ENCODE measurements around the gene GNB1. TPM values are rescaled to one million over a fixed set of nuclear protein-coding genes. Genes with fewer than 3 reads are reported as not detected.

GNB1 gene
- total and polyA plus RNA-seq, 8 donors, result 42.3 to 160 (median 86.8) TPM

- FAIRE-seq, result no peak
- Histone ChIP-seq H3K27ac (no peak overlapping the region), H3K36me3 (no peaks in the 10 kb centered on the region), H3K4me3 (no peak overlapping the region), H3K9me3 (no peaks in the 10 kb centered on the region), H3K4me1 (peaks cover 0 to 5% (median 0%) of the 10 kb centered on the region in 3 donors), H3K27me3 (no peaks in the 10 kb centered on the region)
- DNase-seq, result peak in 4 of 6 donors; percentile 21 to 82 (median 54)
- TF ChIP-seq CTCF (IDR thresholded peaks at IDR 0.05), result no peak
- WGBS, 2 donors, result 70 to 73% methylated on average over 26 to 29 of the region's 29 CpGs
- intact Hi-C loops (cut with DNase I), result no loop called here
- ATAC-seq, result no peak
These were observed 32.3 kb upstream of the GNB1 start for GRCh38 chr1:1922956-1923833.

GRCh38 chr1:1922702-1922955, 31.7 kb upstream of the GNB1 start:
- no peaks in the 10 kb centered on the region for H3K27me3 ChIP-seq
- 80% methylated on average over 6 of the region's 6 CpGs for WGBS, 2 donors
- H3K4me3 ChIP-seq, result no peak overlapping the region
- peaks cover 0 to 5% (median 0%) of the 10 kb centered on the region in 3 donors for H3K4me1 ChIP-seq
- no peak for TF ChIP-seq CTCF (IDR thresholded peaks at IDR 0.05)
- ATAC-seq, result no peak
- intact Hi-C loops (cut with DNase I), result no loop called here
- peak in 2 of 6 donors; percentile 22 to 59 for DNase-seq
- no peaks in the 10 kb centered on the region for H3K36me3 ChIP-seq
- H3K9me3 ChIP-seq, result no peaks in the 10 kb centered on the region
- FAIRE-seq, result no peak
- no peak overlapping the region for H3K27ac ChIP-seq

GRCh38 chr1:1921901-1922701, 31.2 kb upstream of the GNB1 start:
- no peak for TF ChIP-seq CTCF (IDR thresholded peaks at IDR 0.05)
- WGBS, 2 donors, result 90 to 91% methylated on average over 16 of the region's 16 CpGs
- no peaks in the 10 kb centered on the region for H3K36me3 ChIP-seq
- peaks cover 0 to 5% (median 0%) of the 10 kb centered on the region in 3 donors for H3K4me1 ChIP-seq
- intact Hi-C loops (cut with DNase I), result no loop called here
- no peak overlapping the region for H3K4me3 ChIP-seq
- no peak for FAIRE-seq
- H3K27ac ChIP-seq, result no peak overlapping the region
- peak in 4 of 6 donors; percentile 31 to 72 (median 60) for DNase-seq
- H3K9me3 ChIP-seq, result no peaks in the 10 kb centered on the region
- no peaks in the 10 kb centered on the region for H3K27me3 ChIP-seq
- ATAC-seq, result no peak

- DNase-seq, result peak in 5 of 6 donors; percentile 32 to 86 (median 55)
- intact Hi-C loops (cut with DNase I), result no loop called here
- Histone ChIP-seq H3K9me3 (no peaks in the 10 kb centered on the region), H3K36me3 (no peaks in the 10 kb centered on the region), H3K4me1 (peaks cover 0 to 7% (median 0%) of the 10 kb centered on the region in 3 donors), H3K4me3 (no peak overlapping the region), H3K27ac (no peak overlapping the region), H3K27me3 (no peaks in the 10 kb centered on the region)
- TF ChIP-seq CTCF (IDR thresholded peaks at IDR 0.05), result no peak
- no peak for FAIRE-seq
- ATAC-seq, result no peak
- WGBS, 2 donors, result 84 to 91% methylated on average over 6 of the region's 6 CpGs
These were observed 30.6 kb upstream of the GNB1 start for GRCh38 chr1:1921459-1921862.

All from pancreas (tissue), 10 donors.